ENCODE data around the gene AKR1C2. TPM values are rescaled to one million over a fixed set of nuclear protein-coding genes. Genes with fewer than 3 reads are reported as not detected.
"Not testable (repeated sequence)": the region's sequence is repeated elsewhere in the genome, so short reads cannot be mapped to it uniquely, and the experiment has no call there.

The AKR1C2 gene
- total and polyA plus RNA-seq, 8 donors = 2.9 to 10.9 (median 4.4) TPM

DNA sequence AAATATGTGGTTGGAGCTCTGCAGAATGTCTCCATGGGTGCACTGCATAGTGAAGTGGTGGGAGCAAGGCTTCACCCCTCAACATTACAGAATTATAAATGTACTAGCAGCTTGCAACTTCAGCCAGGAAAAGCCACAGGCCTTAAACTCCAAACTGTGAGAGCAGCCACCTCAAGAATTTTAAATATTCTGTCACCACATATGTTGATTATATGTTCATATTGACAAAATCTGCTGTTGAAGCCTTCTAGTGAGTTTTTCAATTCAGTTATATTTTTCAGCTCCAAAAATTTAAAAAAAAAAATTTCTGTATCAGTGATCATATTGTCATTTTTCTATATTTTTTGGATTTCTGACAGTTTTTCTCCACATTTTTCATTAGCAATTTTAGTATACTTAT lies 30.9 kb upstream of the AKR1C2 start:
- no peak for DNase-seq
- H3K9me3 ChIP-seq = no peaks in the 10 kb centered on the region
- H3K27me3 ChIP-seq = no peaks in the 10 kb centered on the region
- FAIRE-seq = no peak
- H3K36me3 ChIP-seq = no peaks in the 10 kb centered on the region
- intact Hi-C loops (cut with DNase I) = no loop called here
- ATAC-seq = no peak
- no peak overlapping the region for H3K27ac ChIP-seq
- H3K4me3 ChIP-seq = no peak overlapping the region
- TF ChIP-seq, protein P1, sequence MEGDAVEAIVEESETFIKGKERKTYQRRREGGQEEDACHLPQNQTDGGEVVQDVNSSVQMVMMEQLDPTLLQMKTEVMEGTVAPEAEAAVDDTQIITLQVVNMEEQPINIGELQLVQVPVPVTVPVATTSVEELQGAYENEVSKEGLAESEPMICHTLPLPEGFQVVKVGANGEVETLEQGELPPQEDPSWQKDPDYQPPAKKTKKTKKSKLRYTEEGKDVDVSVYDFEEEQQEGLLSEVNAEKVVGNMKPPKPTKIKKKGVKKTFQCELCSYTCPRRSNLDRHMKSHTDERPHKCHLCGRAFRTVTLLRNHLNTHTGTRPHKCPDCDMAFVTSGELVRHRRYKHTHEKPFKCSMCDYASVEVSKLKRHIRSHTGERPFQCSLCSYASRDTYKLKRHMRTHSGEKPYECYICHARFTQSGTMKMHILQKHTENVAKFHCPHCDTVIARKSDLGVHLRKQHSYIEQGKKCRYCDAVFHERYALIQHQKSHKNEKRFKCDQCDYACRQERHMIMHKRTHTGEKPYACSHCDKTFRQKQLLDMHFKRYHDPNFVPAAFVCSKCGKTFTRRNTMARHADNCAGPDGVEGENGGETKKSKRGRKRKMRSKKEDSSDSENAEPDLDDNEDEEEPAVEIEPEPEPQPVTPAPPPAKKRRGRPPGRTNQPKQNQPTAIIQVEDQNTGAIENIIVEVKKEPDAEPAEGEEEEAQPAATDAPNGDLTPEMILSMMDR (IDR thresholded peaks at IDR 0.05) = no peak
- H3K4me1 ChIP-seq = no peaks in the 10 kb centered on the region

DNA sequence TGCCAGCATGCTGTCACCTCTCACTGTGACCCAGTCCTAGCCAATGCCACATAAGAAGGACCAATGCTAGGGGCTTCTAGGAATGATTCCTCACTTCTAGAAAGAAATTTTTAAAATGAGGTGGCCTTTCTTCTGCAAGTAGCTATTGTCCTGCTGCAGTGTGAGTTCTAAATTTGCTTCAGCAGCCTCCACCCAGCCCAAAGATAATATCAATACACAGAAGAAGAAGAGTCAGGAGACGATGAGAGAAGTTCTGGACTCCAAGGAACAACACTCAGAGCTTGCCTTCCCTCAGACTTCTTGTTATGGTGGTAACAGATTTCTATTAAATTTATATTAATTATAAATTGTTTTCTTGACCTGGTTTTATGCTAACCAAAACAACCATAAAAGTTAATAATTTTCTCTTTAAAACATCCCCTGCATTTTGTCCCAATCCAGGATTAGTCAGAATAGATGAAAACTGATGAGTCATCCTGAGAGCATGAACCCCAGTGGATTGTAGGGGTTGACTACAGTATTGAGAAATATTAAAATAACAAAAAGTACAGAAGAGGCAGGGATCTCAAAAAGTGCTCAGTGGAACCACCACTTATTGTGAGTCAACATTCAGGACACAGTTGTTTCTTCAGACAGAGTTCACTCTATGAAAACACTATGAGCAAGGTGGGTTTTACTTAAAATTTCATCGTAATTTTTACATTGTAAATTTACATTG lies 29.6 kb upstream of the AKR1C2 start:
- DNase-seq (no peak), ATAC-seq (peak in 3 of 4 donors; percentile 38 to 65 (median 38)), FAIRE-seq (no peak)
- no peaks in the 10 kb centered on the region for H3K27me3 ChIP-seq
- WGBS, 2 donors = 73 to 74% methylated on average over 2 of the region's 2 CpGs
- TF ChIP-seq, protein P1 (IDR thresholded peaks at IDR 0.05) = no peak
- no peaks in the 10 kb centered on the region for H3K36me3 ChIP-seq
- H3K4me3 ChIP-seq = no peak overlapping the region
- H3K9me3 ChIP-seq = no peaks in the 10 kb centered on the region
- intact Hi-C loops (cut with DNase I) = no loop called here
- H3K4me1 ChIP-seq = no peaks in the 10 kb centered on the region
- no peak overlapping the region for H3K27ac ChIP-seq

DNA sequence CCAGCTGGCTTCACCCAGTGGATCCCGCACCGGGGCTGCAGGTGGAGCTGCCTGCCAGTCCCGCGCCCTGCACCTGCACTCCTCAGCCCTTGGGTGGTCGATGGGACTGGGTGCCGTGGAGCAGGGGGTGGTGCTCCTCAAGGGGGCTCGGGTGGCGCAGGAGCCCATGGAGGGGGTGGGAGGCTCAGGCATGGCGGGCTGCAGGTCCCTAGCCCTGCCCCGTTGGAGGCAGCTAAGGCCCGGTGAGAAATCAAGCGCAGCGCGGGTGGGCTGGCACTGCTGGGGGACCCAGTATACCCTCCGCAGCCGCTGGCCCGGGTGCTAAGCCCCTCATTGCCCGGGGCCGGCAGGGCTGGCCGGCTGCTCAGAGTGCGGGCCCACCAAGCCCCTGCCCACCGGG lies 28.8 kb upstream of the AKR1C2 start:
- H3K9me3 ChIP-seq; H3K36me3 ChIP-seq; H3K27me3 ChIP-seq; DNase-seq; H3K27ac ChIP-seq; intact Hi-C loops (cut with DNase I); H3K4me1 ChIP-seq; FAIRE-seq; ATAC-seq; H3K4me3 ChIP-seq: not testable (repeated sequence)
- 92 to 96% methylated on average over 8 to 22 of the region's 22 CpGs for WGBS, 2 donors

DNA sequence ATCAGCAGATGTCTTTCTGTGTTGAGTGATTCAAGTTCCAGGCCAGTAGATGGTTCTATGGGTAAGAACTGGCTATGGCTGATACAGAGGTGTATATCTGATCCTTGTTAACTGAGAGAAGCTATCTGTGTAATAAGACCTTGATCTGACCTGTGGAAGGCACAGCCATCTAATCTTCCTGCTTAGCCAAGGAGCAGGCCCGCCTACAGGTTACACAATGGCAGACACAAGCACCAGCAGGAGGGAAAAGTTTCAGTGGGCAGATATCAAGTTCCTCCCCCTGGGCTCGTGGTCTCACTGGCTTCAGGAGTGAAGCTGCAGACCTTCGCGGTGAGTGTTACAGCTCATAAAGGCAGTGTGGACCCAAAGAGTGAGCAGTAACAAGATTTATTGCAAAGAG lies 27.9 kb upstream of the AKR1C2 start:
- ATAC-seq; H3K4me3 ChIP-seq; H3K36me3 ChIP-seq; DNase-seq; intact Hi-C loops (cut with DNase I); H3K27me3 ChIP-seq; H3K4me1 ChIP-seq; H3K9me3 ChIP-seq; H3K27ac ChIP-seq; FAIRE-seq: not testable (repeated sequence)
- 83 to 93% methylated on average over 4 of the region's 4 CpGs for WGBS, 2 donors

DNA sequence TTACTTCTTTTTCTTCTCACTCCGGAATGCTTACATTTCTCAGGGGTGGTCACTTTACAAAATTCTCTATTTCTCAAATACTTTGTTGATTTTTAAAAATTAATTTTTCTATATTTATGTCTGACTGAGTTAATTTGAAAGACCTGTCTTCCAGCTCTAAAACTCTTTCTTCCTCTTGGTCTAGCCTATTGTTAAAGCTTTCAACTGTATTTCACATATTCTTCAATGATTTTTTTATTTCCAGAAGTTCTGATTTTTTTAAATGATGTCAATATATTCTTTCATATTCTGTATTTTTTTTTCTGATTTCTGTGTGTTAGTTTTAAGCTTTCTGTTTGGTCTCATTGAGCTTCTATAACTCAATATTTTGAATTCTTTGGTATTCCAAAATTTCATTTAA lies 27.3 kb upstream of the AKR1C2 start:
- Histone ChIP-seq H3K36me3 (no peaks in the 10 kb centered on the region), H3K27me3 (no peaks in the 10 kb centered on the region), H3K4me1 (no peaks in the 10 kb centered on the region), H3K9me3 (no peaks in the 10 kb centered on the region), H3K4me3 (no peak overlapping the region), H3K27ac (no peak overlapping the region)
- TF ChIP-seq, protein P1 (IDR thresholded peaks at IDR 0.05) = no peak
- no peak for DNase-seq
- intact Hi-C loops (cut with DNase I) = no loop called here
- WGBS, 2 donors = 93 to 96% methylated on average over 1 of the region's 1 CpG
- ATAC-seq = no peak
- FAIRE-seq = peak; percentile 77

DNA sequence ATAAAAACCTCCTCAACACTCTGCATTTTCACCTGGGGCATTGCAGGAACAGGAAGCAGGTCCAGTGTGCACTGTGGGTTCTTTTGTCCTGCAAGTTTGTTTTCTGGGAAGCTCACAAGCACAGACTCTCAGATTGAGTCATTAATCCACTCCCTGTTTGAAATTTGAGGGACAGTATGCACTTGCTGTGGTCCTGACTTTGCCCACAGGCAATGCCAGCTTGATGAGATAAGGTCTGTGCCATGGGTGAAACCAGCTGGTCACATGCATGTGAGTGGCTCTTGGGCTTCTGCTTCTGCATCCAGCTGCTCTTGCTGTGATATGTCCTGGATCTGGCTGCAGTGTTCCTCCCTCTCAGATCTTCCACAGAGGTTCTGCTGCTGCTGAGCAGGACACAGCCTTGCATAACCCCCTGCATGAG lies 21.8 kb upstream of the AKR1C2 start:
- intact Hi-C loops (cut with DNase I); H3K4me1 ChIP-seq; H3K4me3 ChIP-seq; H3K27me3 ChIP-seq; FAIRE-seq; H3K36me3 ChIP-seq; H3K9me3 ChIP-seq: not testable (repeated sequence)
- DNase-seq = peak in 1 of 6 donors; percentile 35
- peak; percentile 38 to 94 (median 82) for ATAC-seq
- peak overlapping the region in 1 of 4 donors; percentile 27 for H3K27ac ChIP-seq

Measured in pancreas (tissue), 10 donors.